GM18907 (cell line): ENCODE data around the gene CKMT1A.
"Not testable (repeated sequence)": the region's sequence is repeated elsewhere in the genome, so short reads cannot be mapped to it uniquely, and the experiment has no call there.

Experiments
- ATAC-seq: cut with Tn5 transposase; IDR thresholded peaks from one replicate; pipeline ENCODE4 v1.9.1; 2021; ENCODE audit warnings: mild to moderate bottlenecking, moderate library complexity; ENCODE audit not compliant: unreplicated experiment

Gene CKMT1A

DNA sequence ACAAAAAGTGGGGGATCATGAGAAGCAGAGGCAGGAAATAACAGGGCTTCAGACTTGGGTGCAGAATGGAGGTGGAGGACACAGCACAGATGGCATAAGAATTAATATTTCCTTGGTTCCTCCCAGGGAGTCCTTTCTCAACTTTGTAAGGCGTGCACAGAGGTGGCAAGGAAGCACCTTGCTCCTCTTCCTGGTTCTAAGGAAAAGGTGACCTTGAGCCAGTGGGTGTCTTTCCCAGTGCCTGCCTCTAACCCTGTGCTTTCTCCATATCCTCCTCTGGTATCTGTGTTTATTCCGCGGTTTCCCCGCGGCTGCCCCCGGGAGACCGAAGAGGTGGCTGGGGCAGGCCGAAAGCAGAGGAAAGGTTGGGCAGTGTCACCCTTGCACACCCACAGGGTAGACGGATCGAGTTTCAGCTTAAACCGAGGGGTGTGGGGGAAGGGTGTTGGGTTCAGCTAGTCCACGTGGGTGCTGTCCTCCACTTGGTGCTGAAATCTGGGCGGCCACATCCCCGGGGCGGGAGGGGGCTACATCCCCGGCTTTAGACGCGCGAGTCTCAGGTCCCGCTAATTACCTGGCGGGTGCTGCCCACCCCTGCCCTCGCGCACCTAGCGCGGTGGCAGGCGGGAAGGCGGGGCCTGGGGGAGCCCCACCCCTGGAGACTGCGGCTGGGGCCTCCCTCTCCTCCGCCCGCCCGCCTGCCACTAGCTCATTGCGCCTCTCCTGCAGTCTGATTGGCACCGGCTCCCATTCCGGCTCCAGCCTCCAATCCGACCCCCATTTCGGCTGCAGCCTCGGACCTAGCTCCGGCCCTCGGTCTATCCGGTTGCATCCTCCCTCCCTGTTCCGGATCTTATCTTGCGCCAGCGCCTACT lies at the start of gene CKMT1A:
CKMT1A (plus strand) TSS at position 712 of the 875 bp plus-strand sequence. CDS start 192 bp downstream, outside the sequence.
- not testable (repeated sequence) for ATAC-seq

GRCh38 chr15:43648649-43649429 lies 44.8 kb upstream of the CKMT1A start, which contains the start of gene CATSPER2:
Gene CATSPER2, minus strand, starts transcription at chr15:43648844. Its CDS starts 783 bp downstream, at chr15:43648061.
- no peak for ATAC-seq

- ATAC-seq = not testable (repeated sequence)
These were observed 44.2 kb upstream of the CKMT1A start for GRCh38 chr15:43649430-43649926.

- not testable (repeated sequence) for ATAC-seq
These were observed 33.9 kb upstream of the CKMT1A start for GRCh38 chr15:43659727-43660126.

DNA sequence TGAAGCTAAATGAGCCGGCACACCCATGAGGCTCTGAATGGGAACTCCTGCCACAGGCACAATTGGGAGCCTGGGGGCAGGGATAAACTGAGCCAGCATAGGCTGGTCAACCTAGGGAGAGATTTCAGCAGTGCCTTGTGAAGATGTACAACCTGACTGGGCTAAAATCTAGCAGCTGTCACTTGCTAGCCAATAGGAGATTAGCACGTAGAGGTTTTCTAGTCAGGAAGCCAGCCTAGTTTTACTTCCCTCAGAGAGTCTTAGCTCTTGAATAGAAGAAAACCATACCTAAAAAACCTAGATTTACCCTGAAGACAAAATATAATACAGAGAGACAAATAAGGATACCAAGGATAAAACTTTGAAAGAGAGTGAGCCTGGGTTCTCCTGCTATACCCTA lies 31.4 kb upstream of the CKMT1A start:
- not testable (repeated sequence) for ATAC-seq

DNA sequence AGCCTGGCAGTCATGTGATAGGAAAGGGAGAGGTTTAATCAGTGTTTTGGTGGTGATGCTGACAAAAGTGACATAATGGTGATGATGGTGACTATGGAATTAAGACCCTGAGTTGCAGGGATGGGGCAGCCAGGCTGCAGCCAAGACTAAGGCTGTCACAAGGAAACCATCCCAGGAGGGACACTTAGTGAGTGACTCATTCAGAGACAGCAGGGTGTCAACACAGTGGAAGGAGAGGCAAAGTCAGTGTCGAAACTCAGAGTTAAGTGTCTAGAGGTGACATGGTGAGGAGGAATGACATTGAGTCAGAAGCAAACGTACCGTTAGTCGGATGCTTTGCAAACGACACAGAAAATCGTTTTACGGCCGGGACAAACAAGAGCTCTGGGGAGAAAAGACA lies 30.3 kb upstream of the CKMT1A start:
- ATAC-seq = not testable (repeated sequence)

GRCh38 chr15:43666177-43666576 lies 27.5 kb upstream of the CKMT1A start:
- ATAC-seq = not testable (repeated sequence)

DNA sequence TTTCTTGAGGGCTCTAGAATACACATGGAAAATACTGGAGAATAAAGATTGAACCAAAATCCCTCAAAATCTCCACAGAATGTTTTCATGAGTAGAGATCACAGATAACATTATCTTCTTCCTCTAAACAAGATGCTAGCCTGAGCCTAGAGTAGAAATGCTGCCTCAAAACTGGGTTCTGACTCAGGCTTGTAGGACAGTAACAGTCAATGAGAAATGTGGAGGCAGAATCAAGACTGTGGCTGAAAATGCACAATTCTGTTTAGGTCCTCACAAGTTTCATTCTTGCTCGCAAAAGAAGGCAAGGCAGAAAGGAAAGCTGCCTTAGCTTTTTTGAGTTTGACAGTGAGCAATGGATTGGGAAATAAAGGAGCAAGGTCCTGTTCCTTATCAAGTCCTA lies 19.5 kb upstream of the CKMT1A start:
- ATAC-seq = not testable (repeated sequence)

DNA sequence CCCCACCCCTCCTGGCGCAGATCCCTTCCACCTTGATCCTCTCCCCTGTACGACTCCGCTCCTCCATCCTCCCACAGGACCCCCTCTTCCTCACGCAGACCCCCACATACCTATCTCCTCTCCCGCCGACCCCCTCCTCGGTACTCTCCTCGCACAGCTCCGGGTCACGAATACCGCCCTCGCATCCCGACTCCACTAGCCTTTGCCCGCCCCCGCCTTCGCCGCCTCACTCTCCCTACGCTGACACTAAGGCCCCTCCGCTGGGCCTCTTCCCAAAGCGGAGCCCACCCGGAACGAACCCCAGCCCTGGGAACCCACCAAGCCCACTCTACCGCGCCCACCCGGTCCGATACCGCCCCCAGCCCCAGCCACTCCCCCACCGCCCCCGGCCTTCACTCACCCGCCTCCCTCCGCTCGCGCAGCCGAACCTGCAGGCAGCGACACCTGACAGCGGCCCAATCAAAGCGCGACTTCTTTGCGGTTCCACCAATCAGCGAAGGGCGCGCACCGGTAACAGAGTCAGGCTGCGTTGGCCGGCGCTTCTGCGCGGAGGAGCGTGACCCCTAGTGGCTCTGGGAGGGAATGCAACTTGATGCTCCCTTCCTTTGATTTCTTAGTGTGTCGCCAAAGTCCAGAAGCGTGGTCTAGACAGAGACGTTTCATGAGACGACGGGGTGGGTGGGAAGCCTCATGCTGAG lies 3.9 kb upstream of the CKMT1A start:
- peak; percentile 93 for ATAC-seq

GRCh38 chr15:43692679-43693078 lies 980 bp upstream of the CKMT1A start:
- not testable (repeated sequence) for ATAC-seq

GRCh38 chr15:43702174-43702573 lies 8.5 kb downstream of the CKMT1A start:
- no peak for ATAC-seq

DNA sequence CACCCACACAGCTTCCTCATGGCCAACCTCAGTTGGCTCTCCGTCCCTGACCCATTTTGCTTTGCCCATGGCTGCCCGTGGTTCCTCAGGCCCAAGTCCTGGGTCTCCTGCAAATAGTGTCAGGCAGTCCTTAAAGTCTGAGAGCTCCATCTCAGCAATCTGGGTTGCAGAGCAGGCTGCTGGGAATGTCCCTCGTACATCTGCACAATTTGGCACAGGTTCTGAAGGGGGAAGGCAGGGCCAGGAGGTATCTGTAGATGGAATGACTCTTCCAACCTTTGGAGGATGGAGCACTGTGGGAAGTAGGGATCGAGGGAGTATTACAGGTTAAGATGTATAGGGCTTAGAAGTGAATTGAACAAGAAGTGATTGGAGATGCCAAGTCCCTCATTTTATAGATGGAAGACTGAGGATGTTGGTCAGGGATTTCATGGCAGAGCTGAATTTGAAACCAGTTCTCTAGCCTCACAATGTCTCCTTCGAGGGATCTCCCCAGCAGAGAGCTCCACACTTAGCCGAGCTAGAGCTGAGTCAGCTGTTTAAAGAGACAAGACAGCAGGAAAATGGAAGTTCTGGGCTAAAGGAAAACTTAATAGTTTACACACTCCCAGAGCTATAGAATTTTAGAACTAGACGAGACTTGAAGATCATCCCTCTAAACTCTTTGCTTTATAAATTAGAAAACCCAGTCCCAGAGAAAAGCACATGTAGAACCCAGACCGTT lies 9.2 kb downstream of the CKMT1A start:
- ATAC-seq = no peak

- ATAC-seq = not testable (repeated sequence)
These were observed 16.9 kb downstream of the CKMT1A start for GRCh38 chr15:43710431-43711131.

DNA sequence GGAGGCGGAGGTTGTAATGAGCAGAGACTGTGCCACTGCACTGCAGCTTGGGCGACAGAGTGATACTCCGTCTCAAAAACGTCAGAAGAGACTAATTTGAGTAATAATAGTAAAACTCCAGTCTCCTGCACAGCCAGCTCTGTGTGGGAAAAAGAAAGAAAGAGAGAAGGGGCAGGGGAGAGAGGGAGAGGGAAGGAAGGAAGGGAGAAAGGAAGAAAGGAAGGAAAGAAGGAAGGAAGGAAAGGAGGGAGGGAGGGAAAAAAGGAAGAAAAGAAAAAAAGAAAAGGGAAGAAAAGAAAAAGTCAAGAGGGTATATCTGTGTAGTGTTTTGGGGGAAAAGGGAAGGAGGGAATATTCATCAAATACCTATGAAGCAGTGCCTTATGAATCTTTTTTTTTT lies 29.5 kb downstream of the CKMT1A start:
- no peak for ATAC-seq

GRCh38 chr15:43726306-43726705 lies 32.6 kb downstream of the CKMT1A start:
- ATAC-seq = not testable (repeated sequence)

GRCh38 chr15:43728053-43728725 lies 34.5 kb downstream of the CKMT1A start:
- not testable (repeated sequence) for ATAC-seq

DNA sequence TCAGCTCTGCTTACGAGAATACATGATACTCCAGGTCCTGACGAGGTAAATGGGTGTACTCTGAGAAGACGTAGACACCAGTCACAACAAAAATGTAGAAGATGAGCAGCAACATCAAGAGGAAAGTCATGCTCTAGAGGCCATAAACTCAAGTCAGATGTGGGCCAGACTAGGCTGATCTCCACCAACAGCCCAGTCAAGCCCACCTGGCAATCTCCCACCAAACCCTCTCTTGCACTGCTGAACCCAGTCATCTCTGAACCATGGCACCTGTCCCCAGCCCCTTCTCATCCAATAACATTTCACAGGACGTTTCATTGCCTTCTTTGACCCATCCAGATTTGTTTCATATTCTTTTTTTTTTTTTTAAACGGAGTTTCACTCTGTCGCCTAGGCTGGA lies 41.8 kb downstream of the CKMT1A start:
- ATAC-seq = peak; percentile 39

GRCh38 chr15:43746245-43746902 lies 52.7 kb downstream of the CKMT1A start, which contains the start of gene PDIA3:
Gene PDIA3, plus strand, starts transcription at chr15:43746438. Its CDS starts 102 bp downstream, at chr15:43746540.
- ATAC-seq = peak; percentile 72
